COLO829 (cell line): ENCODE results near the gene COQ8B.

Experiments
- DNase-seq: peaks from one replicate; pipeline ENCODE4 v3.0.0; 2012; ENCODE audit warnings: low spot score

Gene COQ8B

GRCh38 chr19:40690693-40691420, 25.8 kb downstream of the COQ8B start:
- peak; percentile 98 for DNase-seq

DNA sequence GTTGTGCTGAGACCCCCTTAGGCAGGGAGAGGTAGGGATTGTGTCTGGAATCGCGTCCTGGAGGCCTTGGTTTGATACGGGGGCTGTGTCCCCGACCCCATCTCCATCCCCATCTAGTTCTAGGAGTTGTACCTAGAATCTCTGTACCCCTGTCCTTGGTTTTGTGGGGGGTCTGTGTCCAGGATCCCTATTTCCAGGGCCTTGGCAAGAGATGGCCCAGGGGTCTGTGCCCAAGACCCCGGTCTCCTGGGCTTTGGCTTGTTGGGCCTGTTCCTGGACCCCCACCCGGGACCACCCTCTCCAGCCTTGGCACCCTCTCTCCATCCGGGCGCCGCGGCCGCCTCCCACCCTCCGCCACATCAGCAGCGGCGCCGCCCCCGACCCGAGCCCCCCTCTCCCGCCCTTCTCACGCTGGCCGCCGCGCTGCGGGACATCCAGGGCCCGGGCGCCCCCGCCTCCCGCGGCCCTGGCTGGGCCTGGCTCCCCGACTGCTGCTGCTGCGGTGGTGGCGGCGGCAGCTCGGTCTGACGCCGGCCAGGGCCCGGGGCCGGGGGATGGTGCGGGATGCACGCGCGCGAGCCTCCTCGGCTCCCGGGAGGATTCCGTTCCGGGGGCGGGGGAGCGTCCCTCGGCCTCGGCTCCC, 26.5 kb downstream of the COQ8B start, which contains the start of gene NUMBL:
Gene NUMBL, minus strand, starts transcription at position 602 of the 643 bp plus-strand sequence. Its CDS starts 168 bp downstream, at position 434.
- no peak for DNase-seq

GRCh38 chr19:40689339-40690049, 27.2 kb downstream of the COQ8B start:
- no peak for DNase-seq

DNA sequence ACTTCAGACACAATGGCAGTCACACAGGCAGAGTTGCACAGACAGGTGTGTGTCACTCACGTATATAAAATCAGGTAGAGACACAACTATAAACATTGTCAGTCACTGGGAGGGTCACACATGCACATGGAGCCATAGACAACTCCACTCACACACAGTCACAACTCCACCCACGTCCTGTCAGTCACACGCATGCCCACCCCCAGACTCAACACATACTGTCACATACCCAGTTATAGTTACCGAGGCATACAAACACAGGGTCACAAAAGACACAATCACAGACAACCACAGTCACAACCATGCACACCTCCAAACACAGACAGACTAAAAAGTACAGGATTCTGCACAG, 27.7 kb downstream of the COQ8B start:
- DNase-seq = no peak

- DNase-seq = no peak
Observed at GRCh38 chr19:40688309-40688708, 28.4 kb downstream of the COQ8B start.

DNA sequence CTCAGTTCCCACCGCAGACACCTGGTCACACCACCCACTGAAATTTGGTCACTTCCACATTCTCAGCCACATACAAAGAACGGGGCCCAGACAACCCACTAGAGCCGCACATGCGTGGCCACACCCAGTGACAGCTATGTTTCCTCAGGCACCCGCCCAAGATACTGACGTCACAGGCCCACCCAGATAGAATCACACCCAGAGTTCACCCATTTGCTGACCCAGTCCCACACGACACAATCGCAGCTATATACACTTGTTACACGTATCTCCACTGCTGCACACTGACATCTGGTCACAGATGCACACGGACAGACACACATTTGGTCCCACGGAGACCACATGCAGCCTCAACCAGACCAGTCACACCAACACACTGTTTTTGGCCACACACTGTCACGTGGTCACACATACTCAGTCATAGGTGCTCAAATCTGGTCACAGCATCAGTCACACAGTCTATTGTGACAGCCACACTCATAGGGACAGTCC, 29.1 kb downstream of the COQ8B start:
- no peak for DNase-seq

- DNase-seq = no peak
Observed at GRCh38 chr19:40686882-40687524, 29.7 kb downstream of the COQ8B start.

- no peak for DNase-seq
Observed at GRCh38 chr19:40685563-40685962, 31.1 kb downstream of the COQ8B start.

GRCh38 chr19:40685016-40685526, 31.6 kb downstream of the COQ8B start:
- no peak for DNase-seq

DNA sequence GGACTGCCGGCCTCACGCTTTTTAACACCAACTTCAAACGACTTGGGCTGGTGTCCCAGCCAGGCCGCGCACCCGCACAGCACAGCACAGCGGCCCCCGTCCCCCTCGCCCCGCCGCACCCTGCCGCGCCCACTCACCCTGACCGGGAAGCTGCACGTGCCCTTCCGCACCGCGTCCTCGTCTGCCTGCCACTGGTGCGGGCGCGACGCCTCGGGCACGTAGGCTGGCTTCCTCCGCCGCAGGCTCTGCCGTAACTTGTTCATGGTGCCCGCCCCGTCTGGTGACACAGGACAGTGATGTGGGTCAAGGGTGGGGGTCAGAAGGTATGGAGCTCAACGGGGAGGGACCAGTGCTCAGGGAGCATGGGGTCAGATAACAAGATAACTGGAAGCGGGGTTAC, 32.4 kb downstream of the COQ8B start:
- no peak for DNase-seq

DNA sequence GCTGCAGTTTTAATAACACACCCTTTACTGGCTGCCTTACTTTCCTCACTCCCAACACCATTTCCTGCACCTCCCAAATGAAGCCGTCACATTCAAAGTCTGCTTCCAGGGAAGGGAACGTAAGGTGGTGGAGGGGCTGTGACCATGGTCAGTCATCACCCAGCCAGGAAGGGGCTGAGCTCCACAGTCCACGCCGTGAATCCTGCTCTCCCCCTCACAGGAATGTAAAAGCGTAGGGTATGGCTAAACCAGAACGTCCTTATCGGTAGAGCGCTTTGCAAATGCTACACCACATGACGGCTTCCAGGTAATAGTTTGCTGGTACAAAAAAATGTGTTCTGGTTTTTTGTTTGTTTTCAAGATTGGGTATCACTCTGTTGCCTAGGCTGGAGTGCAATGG, 33.2 kb downstream of the COQ8B start:
- no peak for DNase-seq

- DNase-seq = no peak
Observed at GRCh38 chr19:40682431-40682964, 34.2 kb downstream of the COQ8B start.

- no peak for DNase-seq
Observed at GRCh38 chr19:40681039-40681438, 35.6 kb downstream of the COQ8B start.

DNA sequence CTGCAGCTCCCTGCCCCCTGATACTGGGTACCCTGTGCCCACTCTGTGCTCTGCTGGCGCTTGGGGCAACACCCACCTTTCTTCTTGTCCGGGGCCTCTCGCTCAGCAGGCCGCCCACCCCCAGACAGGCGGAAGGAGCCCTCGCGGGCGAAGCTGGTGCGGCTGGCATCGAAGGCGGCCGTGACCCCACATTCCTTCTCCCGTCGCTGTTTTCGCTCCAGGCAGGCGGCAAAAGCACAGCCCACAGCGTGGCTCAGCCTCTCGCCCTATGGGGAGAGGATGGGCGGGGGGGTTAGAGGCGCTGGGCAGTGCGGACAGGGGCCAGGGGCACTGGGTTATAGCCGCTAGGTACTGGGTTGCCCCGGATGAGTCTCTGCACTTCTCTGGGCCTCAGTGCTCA, 39.5 kb downstream of the COQ8B start:
- no peak for DNase-seq

GRCh38 chr19:40674291-40674690, 42.4 kb downstream of the COQ8B start:
- DNase-seq = no peak

- DNase-seq = no peak
Observed at GRCh38 chr19:40673397-40673796, 43.3 kb downstream of the COQ8B start.

DNA sequence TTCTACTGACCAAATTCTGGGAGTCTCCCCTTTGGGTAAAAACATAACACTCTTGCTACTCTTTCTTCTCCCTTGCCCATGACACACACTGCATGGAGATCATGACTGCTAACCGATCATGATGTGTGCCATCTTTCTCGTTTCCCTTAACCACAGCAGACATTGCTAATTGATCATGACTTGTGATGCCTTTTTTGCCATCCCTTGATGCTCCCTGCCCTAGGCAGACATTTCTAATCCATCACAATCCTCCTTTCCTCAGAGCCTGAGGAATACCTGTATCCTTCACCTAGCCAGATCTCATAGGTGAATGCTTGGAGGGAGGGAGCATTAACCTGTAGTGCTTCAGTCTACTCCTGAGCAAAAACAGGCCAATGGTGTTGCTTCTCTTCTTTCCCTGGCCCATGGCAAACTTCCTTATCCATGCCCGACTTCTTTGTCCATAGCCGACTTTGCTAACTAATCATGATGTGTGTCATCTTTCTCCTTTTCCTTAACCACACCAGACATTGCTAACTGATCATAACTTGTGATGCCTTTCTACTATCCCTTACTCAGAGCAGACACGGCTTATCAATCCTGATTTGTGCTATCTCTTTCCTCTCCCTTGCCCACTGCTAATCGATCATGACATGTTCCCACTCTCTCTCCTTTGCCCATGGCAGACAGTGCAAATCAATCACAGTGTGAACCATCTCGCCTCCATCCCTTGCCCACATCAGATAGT, 44.0 kb downstream of the COQ8B start:
- no peak for DNase-seq

DNA sequence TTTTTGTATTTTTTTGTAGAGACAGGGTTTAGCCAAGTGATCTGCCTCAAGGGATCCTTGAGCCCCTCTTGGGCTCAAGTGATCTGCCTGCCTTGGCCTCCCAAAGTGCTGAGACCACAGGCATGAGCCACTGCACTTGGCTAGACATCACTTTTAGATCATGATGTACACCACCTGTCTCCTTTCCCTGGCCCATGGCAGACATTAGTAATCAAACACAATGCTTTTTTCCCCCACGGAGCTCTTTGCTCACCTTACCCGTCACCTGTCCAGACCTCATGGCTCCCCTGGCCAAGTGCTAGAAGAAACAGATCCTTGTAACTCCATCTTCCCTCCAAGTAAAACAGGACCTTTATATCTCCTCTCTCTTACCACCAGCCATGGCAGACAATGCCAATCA, 44.6 kb downstream of the COQ8B start:
- no peak for DNase-seq

GRCh38 chr19:40671404-40671803, 45.3 kb downstream of the COQ8B start:
- DNase-seq = no peak

- DNase-seq = no peak
Observed at GRCh38 chr19:40668991-40669614, 47.6 kb downstream of the COQ8B start.

- no peak for DNase-seq
Observed at GRCh38 chr19:40667602-40668001, 49.1 kb downstream of the COQ8B start.
